Peyer's patch (tissue), 4 donors: ENCODE data around the gene FRMD4A.

Source experiments
- POLR2A ChIP-seq, 2 donors: fragments of 450-650 bp; IDR thresholded peaks; one replicate each; pipeline ENCODE4 v1.5.1; 2017; ENCODE audit warnings: antibody characterized with exemption in 2 of 2, mild to moderate bottlenecking in 2 of 2, moderate library complexity in 2 of 2
- TF ChIP-seq, protein P1 (sequence below), 6 experiments: fragments of 450-650 bp in 4 of 6; fragments of 200-600 bp in 2 of 6; sonication (generic) in 1 of 6; IDR thresholded peaks; one replicate each; pipeline ENCODE4 v1.5.1; 2017 to 2019; ENCODE audit warnings: antibody characterized with exemption in 6 of 6, mild to moderate bottlenecking in 3 of 6, moderate library complexity in 1 of 6

DNA sequence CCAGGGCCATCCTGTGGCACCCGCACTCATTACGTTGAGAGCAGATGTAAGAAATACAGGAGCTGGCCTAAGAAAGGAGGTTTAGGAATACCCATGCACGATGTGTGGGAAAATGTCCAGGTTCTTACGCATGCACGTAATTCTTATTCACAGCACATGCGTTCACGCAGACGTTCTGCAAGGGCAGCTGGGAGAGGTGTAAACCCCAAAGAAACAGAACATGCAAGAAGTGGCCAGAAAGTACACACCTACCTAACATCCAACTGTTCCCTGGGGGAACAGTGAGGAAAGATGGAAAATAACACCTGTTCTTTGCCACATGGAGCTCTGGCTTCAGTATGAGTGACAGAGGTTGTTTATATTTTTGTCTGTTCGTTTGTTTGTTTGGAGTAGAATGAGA lies 458.3 kb downstream of the FRMD4A start:
- TF ChIP-seq, protein P1, sequence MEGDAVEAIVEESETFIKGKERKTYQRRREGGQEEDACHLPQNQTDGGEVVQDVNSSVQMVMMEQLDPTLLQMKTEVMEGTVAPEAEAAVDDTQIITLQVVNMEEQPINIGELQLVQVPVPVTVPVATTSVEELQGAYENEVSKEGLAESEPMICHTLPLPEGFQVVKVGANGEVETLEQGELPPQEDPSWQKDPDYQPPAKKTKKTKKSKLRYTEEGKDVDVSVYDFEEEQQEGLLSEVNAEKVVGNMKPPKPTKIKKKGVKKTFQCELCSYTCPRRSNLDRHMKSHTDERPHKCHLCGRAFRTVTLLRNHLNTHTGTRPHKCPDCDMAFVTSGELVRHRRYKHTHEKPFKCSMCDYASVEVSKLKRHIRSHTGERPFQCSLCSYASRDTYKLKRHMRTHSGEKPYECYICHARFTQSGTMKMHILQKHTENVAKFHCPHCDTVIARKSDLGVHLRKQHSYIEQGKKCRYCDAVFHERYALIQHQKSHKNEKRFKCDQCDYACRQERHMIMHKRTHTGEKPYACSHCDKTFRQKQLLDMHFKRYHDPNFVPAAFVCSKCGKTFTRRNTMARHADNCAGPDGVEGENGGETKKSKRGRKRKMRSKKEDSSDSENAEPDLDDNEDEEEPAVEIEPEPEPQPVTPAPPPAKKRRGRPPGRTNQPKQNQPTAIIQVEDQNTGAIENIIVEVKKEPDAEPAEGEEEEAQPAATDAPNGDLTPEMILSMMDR (IDR thresholded peaks at IDR 0.05) = no peak
- no peak for TF ChIP-seq POLR2A (IDR thresholded peaks at IDR 0.05)
